ENCODE data around the gene EIF5AL1. TPM values are rescaled to one million over a fixed set of nuclear protein-coding genes. Genes with fewer than 3 reads are reported as not detected.
"Not testable (repeated sequence)": the region's sequence is repeated elsewhere in the genome, so short reads cannot be mapped to it uniquely, and the experiment has no call there.

EIF5AL1 gene
- total and polyA plus RNA-seq, 2 of the 8 experiments (the other 6 are each of a cell fraction or from before 2014, with no cell fraction given), result 1.7 to 2.2 TPM

DNA sequence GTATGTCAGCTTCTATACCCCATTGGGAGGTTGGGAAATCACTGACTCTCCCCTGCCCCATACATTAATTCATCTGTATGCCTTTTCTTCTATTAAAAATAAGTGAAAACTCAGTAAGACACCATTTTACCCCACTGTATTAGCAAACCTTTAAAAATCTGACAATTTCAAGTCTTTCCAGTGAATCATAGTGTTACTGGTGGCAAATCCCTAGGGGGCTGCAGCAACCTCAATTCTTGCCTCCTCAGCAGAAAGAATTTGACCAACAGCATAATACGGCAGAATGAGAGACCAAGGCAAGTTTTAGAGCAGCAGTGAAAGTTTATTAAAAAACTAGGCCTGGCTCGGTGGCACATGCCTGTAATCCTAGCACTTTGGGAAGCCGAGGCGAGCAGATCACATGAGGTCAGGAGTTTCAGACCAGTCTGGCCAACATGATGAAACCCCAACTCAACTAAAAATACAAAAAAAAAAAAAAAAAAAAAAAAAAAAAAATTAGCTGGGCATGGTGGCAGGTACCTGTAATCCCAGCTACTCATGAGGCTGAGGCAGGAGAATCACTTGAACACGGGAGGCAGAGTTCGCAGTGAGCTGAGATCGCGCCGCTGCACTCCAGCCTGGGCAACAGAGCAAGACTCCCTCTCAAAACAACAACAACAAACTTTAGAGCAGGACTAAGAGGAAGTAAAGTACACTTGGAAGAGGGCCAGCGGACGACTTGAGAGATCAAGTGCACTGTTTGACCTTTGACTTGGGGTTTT, 21.0 kb downstream of the EIF5AL1 start:
- H3K9me3 ChIP-seq (ENCODE audit: insufficient read depth in 2 of 2, low read depth in 1 of 2, low read length in 1 of 2); H2BK12ac ChIP-seq (ENCODE audit: low read depth, low read length); H4K8ac ChIP-seq (ENCODE audit: extremely low read depth, insufficient read depth, low read length); H3K79me1 ChIP-seq (ENCODE audit: low read depth, low read length); H3K4me2 ChIP-seq (ENCODE audit: insufficient read depth in 1 of 2, low read depth in 2 of 2, low read length in 2 of 2); H4K91ac ChIP-seq (replicated peaks; ENCODE audit: insufficient read length, low read length); H2BK5ac ChIP-seq (ENCODE audit: low read depth, low read length); H3K36me3 ChIP-seq (ENCODE audit: control insufficient read depth in 2 of 4, insufficient read depth in 4 of 4, low read length in 3 of 4); H3K4me3 ChIP-seq (ENCODE audit: extremely low read depth in 1 of 4, insufficient read depth in 2 of 4, low read depth in 3 of 4, low read length in 4 of 4); H3K23ac ChIP-seq (ENCODE audit: insufficient read length); H3K27ac ChIP-seq (ENCODE audit: low read depth, low read length); H3K14ac ChIP-seq (ENCODE audit: insufficient read length); POLR2A ChIA-PET (ENCODE audit: partially characterized antibody); DNase-seq (ENCODE audit: low read depth in 1 of 2, low spot score in 2 of 2); H4K20me1 ChIP-seq (replicated peaks in 1 of 2; ENCODE audit: control insufficient read depth in 1 of 2, insufficient read depth in 2 of 2, low read length in 2 of 2); H3K4ac ChIP-seq (replicated peaks; ENCODE audit: insufficient read length, low read depth, low read length); H3K4me1 ChIP-seq (replicated peaks in 1 of 4; ENCODE audit: control insufficient read depth in 3 of 4, insufficient read depth in 4 of 4, low read length in 3 of 4); H3K23me2 ChIP-seq (ENCODE audit: low read depth, low read length); FAIRE-seq; H2AK5ac ChIP-seq (ENCODE audit: low read depth, low read length); H2AFZ ChIP-seq (ENCODE audit: low read length); H2BK15ac ChIP-seq (ENCODE audit: low read length); H2BK120ac ChIP-seq (replicated peaks; ENCODE audit: low read depth, low read length); H3K9ac ChIP-seq (replicated peaks in 1 of 4; ENCODE audit: extremely low read depth in 1 of 4, low read depth in 3 of 4, low read length in 3 of 4); H3K56ac ChIP-seq (replicated peaks; ENCODE audit: insufficient read length, low read depth, low read length); H3K27me3 ChIP-seq (replicated peaks in 1 of 4; ENCODE audit: control insufficient read depth in 3 of 4, extremely low read depth in 1 of 4, insufficient read depth in 3 of 4, low read length in 3 of 4); H3K79me2 ChIP-seq (ENCODE audit: control insufficient read depth in 1 of 2, insufficient read depth in 2 of 2, low read length in 2 of 2); H2BK20ac ChIP-seq (ENCODE audit: low read length); H4K5ac ChIP-seq (ENCODE audit: insufficient read length, low read depth, low read length); H3K18ac ChIP-seq (ENCODE audit: extremely low read depth, low read length): not testable (repeated sequence)
- 81% methylated on average over 4 of the region's 11 CpGs; no CpG with 5 or more reads in 1 of the 2 experiments for WGBS, 2 experiments (ENCODE audit: extremely low coverage in 1 of 2, insufficient coverage in 1 of 2, insufficient read length in 1 of 2, insufficient replicate concordance in 2 of 2, low coverage in 1 of 2, low lambda C conversion rate in 2 of 2, missing lambda C conversion rate in 1 of 2)
- CTCF ChIA-PET (ENCODE audit: partially characterized antibody), result interaction anchor here (1.8 kb wide), 1 partner anchor 512 kb away, joined by 3 read pairs; no protein-coding TSS in a partner anchor

DNA sequence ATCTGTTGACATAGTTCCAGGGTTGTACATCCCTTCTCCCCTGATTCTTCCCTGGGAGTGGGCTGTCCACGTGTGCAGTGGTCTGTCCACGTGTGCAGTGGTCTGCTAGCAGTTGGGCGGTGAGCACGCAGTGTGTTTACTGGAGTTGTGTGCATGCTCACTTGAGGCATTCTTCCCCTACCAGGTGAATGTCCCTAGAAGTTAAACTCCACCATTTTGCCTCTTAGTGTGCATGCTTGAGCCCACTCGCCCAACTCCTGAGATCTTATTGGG, 21.5 kb downstream of the EIF5AL1 start:
- H4K8ac ChIP-seq (ENCODE audit: extremely low read depth, insufficient read depth, low read length); H3K4ac ChIP-seq (replicated peaks; ENCODE audit: insufficient read length, low read depth, low read length); H3K4me1 ChIP-seq (replicated peaks in 1 of 4; ENCODE audit: control insufficient read depth in 3 of 4, insufficient read depth in 4 of 4, low read length in 3 of 4); H3K36me3 ChIP-seq (ENCODE audit: control insufficient read depth in 2 of 4, insufficient read depth in 4 of 4, low read length in 3 of 4); H3K27ac ChIP-seq (ENCODE audit: low read depth, low read length); H3K4me2 ChIP-seq (ENCODE audit: insufficient read depth in 1 of 2, low read depth in 2 of 2, low read length in 2 of 2); H4K20me1 ChIP-seq (replicated peaks in 1 of 2; ENCODE audit: control insufficient read depth in 1 of 2, insufficient read depth in 2 of 2, low read length in 2 of 2); H2BK15ac ChIP-seq (ENCODE audit: low read length); H2BK5ac ChIP-seq (ENCODE audit: low read depth, low read length); H3K23ac ChIP-seq (ENCODE audit: insufficient read length); H2AK5ac ChIP-seq (ENCODE audit: low read depth, low read length); H4K91ac ChIP-seq (replicated peaks; ENCODE audit: insufficient read length, low read length); H3K56ac ChIP-seq (replicated peaks; ENCODE audit: insufficient read length, low read depth, low read length); H2BK20ac ChIP-seq (ENCODE audit: low read length); FAIRE-seq; POLR2A ChIA-PET (ENCODE audit: partially characterized antibody); H2BK120ac ChIP-seq (replicated peaks; ENCODE audit: low read depth, low read length); H4K5ac ChIP-seq (ENCODE audit: insufficient read length, low read depth, low read length); H3K9me3 ChIP-seq (ENCODE audit: insufficient read depth in 2 of 2, low read depth in 1 of 2, low read length in 1 of 2); H3K4me3 ChIP-seq (ENCODE audit: extremely low read depth in 1 of 4, insufficient read depth in 2 of 4, low read depth in 3 of 4, low read length in 4 of 4); H2BK12ac ChIP-seq (ENCODE audit: low read depth, low read length); H3K18ac ChIP-seq (ENCODE audit: extremely low read depth, low read length); H3K23me2 ChIP-seq (ENCODE audit: low read depth, low read length); H2AFZ ChIP-seq (ENCODE audit: low read length); H3K79me1 ChIP-seq (ENCODE audit: low read depth, low read length); H3K14ac ChIP-seq (ENCODE audit: insufficient read length); H3K79me2 ChIP-seq (ENCODE audit: control insufficient read depth in 1 of 2, insufficient read depth in 2 of 2, low read length in 2 of 2); H3K9ac ChIP-seq (replicated peaks in 1 of 4; ENCODE audit: extremely low read depth in 1 of 4, low read depth in 3 of 4, low read length in 3 of 4); DNase-seq (ENCODE audit: low read depth in 1 of 2, low spot score in 2 of 2); H3K27me3 ChIP-seq (replicated peaks in 1 of 4; ENCODE audit: control insufficient read depth in 3 of 4, extremely low read depth in 1 of 4, insufficient read depth in 3 of 4, low read length in 3 of 4): not testable (repeated sequence)
- CTCF ChIA-PET (ENCODE audit: partially characterized antibody), result interaction anchor here (1.8 kb wide), 1 partner anchor 511 kb away, joined by 3 read pairs; no protein-coding TSS in a partner anchor
- 92% methylated on average over 1 of the region's 5 CpGs; no CpG with 5 or more reads in 1 of the 2 experiments for WGBS, 2 experiments (ENCODE audit: extremely low coverage in 1 of 2, insufficient coverage in 1 of 2, insufficient read length in 1 of 2, insufficient replicate concordance in 2 of 2, low coverage in 1 of 2, low lambda C conversion rate in 2 of 2, missing lambda C conversion rate in 1 of 2)
